ENCODE measurements around the gene MSL1.

Gene MSL1

DNA sequence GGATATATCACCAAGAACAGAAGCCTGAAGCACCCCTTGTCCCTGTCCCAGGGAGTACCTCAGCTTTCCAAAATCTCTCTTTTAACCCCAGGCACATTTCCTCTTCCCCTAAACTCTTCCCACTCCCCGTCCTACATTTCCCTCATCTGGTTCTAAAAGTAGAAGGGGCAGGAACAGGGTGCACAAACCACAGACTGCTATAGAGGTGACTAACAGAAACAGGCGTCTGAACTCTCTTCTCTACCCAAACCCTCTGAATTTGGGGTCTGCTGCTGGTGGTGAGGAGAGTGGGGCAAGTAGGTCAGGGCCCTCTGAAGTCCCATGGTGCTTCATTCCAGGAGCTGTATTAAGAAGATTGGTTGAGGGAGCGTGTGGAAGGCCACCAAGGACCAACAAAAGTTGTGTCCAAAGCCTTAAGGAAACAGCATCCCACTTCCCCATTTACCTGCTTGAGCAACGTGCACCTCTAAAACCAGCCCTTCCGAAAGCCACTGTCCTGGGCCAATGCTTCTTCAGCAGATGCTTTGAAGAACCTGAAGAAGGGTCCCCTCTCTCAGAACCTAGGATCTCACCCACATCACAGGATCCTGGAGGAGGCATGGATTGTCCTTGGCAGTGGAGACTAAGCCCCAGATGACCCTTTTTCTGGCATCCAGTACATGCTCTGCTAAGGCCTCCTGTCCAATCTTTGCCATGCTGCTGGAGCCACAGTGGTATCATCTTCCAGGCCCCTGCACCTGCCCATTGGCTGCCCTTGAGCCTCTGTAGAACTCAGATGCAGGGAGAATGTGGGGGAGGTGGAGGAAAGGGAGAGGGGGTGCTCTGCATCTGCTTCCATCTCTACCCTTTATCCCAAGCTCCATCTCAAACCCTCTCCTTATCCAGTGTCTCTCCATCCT lies 15.7 kb upstream of the MSL1 start:
- no peak for DNase-seq (ENCODE audit: low spot score)

- no peak for DNase-seq (ENCODE audit: low spot score)
These were observed 14.8 kb upstream of the MSL1 start for GRCh38 chr17:40106760-40107521.

DNA sequence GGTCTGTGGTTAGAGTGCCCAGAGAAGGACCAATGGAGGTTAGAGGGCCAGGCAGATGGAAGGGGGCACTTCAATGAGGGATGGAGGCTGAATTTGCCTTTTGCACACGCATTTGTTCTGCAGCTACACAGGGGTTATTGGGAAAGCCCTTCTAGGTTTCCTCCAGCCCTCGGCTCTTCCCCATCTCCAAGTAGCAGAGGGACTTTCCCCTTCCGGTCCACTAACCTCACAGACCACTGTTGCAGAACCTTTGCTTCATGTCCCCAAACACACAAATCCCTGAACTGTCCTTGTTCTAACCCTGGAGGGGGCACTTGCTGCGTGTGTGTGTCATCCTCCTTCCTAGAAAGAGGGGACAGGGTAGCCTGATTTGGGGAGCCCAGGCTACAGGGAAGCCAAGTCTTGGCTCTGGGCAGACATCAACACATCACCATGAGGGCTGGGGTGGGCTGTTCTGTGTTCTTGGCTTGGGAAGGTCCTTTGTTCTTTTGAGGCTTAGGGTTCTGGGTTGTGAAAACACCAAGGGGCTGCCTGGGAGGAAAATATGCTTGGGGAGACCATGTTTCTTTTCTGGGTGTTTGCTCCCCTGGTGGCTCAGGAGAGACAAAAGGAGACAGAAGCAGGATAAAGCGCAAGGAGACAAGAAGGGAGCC lies 14.1 kb upstream of the MSL1 start:
- DNase-seq (ENCODE audit: low spot score): no peak

DNA sequence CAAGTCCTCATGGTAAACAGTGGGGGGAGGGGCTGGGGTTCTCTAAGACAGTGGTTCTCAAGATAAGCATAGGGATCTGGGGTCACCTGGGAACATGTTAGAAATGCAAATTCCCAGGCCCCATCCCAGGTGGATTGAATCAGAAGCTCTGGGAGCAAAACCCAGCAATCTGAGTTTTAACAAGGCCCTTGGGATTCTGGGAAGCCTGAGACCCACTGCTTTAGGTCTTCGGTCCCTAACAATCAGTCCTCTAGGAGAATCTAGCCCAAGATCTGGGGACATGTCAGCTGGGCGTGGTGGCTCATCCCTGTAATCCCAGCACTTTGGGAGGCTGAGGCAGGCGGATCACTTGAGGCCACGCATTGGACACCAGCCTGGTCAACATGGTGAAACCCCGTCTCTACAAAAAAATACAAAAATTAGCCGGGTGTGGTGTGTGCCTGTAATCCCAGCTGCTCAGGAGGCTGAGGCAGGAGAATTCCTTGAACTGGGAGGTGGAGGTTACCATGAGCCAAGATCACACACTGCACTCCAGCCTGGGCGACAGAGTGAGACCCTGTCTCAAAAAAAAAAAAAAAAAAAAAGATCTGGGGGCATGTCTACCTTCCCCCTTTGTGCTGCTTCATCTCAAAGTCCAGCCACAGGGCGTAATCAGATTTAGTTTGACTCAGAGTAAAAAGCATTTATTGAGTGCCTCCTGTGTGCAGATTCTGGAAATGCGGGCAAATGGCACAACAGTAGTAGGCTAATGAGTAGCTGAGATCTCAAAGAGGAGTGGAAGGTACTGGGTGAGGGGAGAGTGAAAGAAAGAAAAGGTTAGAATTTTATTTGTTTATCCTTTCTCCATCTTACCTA lies 12.6 kb upstream of the MSL1 start:
- DNase-seq (ENCODE audit: low spot score): no peak

GRCh38 chr17:40110026-40110845 lies 11.5 kb upstream of the MSL1 start:
- DNase-seq (ENCODE audit: low spot score): no peak

GRCh38 chr17:40111221-40112128 lies 10.3 kb upstream of the MSL1 start:
- DNase-seq (ENCODE audit: low spot score): peak; percentile 74

DNA sequence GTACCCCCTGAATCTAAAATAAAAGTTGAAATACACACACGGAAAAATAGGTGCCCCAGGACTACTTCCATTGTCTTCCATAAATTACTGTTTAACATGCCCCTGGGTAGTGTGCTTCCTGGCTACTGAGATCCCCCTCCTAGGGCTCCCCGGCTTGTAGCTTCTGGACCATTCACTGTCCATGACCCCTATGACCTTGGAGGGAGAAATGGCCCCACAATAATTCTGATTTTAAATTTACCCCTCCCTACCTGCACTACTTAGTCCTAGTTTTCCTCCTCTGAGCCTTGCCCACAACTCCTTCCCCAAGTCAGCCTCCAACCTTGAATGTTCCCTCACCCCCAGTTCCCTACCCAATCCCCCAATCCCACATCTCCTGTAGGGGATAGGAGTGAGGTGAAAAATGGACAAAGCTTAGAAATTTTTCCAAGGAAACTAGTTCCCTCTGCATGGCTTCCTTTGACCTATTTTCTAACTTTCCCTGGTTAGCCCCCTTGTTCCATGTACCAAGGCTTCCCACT lies 9.5 kb upstream of the MSL1 start:
- DNase-seq (ENCODE audit: low spot score): no peak

DNA sequence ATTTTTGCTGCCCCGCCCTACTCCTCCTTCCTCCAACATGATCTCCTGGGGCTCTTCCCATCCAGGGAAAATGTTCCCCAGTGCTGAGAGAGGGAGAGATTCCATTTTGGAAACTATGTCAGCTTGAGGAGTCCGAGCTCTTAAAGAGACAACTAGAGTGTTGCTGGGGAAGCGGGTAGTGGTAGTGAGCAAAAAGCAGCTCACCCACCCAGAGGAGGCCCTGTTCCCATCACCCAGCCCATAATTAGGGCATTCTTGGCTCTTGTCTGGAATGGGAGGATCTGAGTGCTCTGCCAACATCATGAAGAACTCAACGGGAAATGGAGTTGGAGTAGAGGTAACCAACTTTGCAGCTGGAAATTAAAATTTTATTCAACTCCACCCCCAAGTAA lies 9.1 kb upstream of the MSL1 start:
- no peak for DNase-seq (ENCODE audit: low spot score)

GRCh38 chr17:40113110-40113906 lies 8.5 kb upstream of the MSL1 start:
- peak; percentile 96 for DNase-seq (ENCODE audit: low spot score)

- DNase-seq (ENCODE audit: low spot score): no peak
These were observed 7.9 kb upstream of the MSL1 start for GRCh38 chr17:40113907-40114245.

GRCh38 chr17:40115101-40115436 lies 6.7 kb upstream of the MSL1 start:
- DNase-seq (ENCODE audit: low spot score): no peak

DNA sequence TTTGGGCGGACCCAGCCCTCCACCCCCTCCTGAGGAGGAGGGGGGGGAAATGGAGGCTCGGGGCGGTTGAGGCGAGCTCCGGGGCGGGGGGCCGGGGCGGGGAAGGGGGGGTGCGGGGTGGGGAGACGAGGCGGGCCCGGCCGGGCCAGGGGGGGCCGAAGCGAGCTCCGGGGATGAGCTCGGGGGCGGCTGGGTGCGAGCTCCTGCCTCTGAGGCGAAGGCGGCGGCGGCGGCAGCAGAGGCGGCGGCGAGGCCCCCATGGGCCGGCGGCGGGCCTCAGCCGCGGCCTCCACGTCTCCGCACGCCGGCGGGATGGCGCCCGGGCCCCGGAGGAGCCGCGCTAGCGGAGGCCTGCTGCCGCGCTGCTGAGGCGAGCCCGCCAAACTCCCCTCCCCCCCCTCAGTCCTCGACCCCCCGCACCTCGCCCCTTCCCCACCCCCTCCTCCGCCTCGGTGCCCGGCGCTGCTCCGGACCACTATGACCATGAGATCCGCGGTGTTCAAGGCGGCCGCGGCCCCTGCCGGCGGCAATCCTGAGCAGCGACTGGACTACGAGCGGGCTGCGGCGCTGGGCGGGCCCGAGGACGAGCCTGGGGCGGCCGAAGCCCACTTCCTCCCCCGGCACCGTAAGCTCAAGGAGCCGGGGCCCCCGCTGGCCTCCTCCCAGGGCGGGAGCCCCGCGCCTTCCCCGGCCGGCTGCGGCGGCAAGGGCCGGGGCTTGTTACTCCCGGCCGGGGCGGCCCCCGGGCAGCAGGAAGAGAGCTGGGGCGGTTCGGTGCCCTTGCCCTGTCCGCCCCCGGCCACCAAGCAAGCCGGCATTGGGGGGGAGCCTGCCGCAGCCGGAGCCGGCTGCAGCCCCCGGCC lies 596 bp downstream of the MSL1 start:
- no peak for DNase-seq (ENCODE audit: low spot score)

DNA sequence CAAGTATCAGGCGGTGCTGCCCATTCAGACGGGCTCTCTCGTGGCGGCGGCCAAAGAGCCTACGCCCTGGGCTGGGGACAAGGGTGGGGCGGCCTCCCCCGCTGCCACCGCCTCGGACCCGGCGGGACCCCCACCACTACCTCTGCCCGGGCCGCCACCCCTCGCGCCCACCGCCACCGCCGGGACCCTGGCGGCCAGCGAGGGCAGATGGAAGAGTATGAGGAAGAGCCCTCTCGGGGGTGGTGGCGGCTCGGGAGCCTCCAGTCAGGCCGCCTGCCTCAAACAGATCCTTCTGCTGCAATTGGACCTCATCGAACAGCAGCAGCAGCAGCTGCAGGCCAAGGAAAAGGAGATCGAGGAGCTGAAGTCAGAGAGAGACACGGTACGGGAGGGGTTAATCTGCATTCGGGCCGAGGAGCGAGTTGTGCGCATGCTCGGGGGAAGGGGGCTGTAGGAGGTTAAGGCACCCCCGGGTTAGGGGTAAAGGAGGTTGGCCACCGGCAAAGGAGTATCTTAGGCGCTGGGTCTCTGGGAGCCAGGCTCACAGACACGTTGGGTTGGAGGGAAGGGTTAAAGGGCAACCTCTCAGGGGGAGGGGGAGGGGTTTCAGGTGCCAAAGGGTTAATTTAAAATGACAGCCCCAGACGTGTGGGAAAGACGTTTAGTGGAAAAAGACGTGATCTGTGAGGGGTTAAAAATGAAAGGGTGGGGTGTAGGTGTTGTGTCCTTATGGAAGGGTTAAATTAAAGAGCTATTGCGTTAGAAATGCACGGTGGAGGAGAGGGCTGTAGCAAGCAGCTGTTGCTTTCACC lies 1.4 kb downstream of the MSL1 start:
- DNase-seq (ENCODE audit: low spot score): peak; percentile 45

GRCh38 chr17:40123811-40124114 lies 2.0 kb downstream of the MSL1 start:
- no peak for DNase-seq (ENCODE audit: low spot score)

- no peak for DNase-seq (ENCODE audit: low spot score)
These were observed 2.7 kb downstream of the MSL1 start for GRCh38 chr17:40124279-40125141.

DNA sequence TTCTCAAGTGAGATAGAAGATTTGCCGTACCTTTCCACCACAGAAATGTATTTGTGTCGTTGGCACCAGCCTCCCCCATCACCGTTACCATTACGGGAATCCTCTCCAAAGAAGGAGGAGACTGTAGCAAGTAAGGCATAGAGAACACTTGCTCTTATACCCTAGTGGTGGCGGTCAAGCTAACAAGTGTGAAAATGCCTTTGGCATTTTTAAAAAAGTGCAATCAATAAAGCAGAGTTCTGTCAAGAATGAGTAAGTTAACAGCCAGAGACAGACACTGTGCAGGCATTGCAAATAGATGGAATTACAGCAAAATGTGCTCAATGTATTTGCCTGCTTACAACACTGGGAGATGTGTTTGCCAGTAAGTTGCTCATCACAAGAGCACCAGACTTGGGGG lies 7.7 kb downstream of the MSL1 start:
- no peak for DNase-seq (ENCODE audit: low spot score)
